Tibial nerve (tissue), 4 donors: ENCODE results near the gene ROR1.

Experiments
- CTCF ChIP-seq, 5 experiments: fragments of 200-600 bp in 3 of 5; fragments of 450-650 bp in 2 of 5; sonication (generic) in 3 of 5; IDR thresholded peaks; one replicate each; pipeline ENCODE4 v1.5.1; 2016 to 2019; ENCODE audit warnings: antibody characterized with exemption in 5 of 5, mild to moderate bottlenecking in 3 of 5, moderate library complexity in 2 of 5
- EP300 ChIP-seq, 2 donors: sonication (generic); formaldehyde crosslinking; IDR thresholded peaks; one replicate each; pipeline ENCODE4 v1.6.1; 2017; ENCODE audit warnings: antibody characterized with exemption in 2 of 2, mild to moderate bottlenecking in 1 of 2

GRCh38 chr1:64114012-64114525 lies 340.3 kb downstream of the ROR1 start:
- TF ChIP-seq CTCF (IDR thresholded peaks at IDR 0.05) (no peak), EP300 (IDR thresholded peaks at IDR 0.05) (no peak)
